Renal cortical epithelial cell (primary cell): ENCODE measurements around the gene DUS1L. TPM values are rescaled to one million over a fixed set of nuclear protein-coding genes. Genes with fewer than 3 reads are reported as not detected.

Experiments
- DNase-seq: peaks from one replicate; pipeline ENCODE4 v3.0.0-alpha.2; 2011; ENCODE audit warnings: low read depth
- total RNA-seq: library from RNA; depleted of rRNA; stranded (reverse); fragments of >200 nt; gene quantifications from 2 replicates; pipeline ENCODE4 v1.2.3, GENCODE V29; 2014

The DUS1L gene
- total RNA-seq, 1 donor from 2014 or later, result 66.3 TPM

GRCh38 chr17:82012640-82013295 is 52.8 kb downstream of the DUS1L start:
- no peak for DNase-seq

DNA sequence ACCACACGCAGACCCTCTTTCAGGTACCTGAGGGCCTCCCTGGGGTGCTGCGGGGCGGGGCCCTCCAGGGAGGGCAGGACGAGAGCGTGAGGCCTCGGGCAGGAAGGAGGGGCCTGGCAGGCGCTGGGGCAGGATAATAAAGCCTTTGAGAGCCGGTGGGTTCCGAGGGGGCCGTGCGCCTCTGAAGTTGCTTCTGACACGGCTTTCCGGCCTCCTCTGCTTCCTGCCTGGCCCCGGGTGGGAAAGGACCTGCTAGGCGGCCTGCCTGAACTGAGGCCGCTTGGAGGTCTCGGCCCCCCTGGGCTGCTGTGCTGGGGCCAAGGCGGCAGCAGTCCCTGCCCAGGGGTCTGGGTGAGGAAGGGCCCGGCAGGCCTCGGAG is 53.4 kb downstream of the DUS1L start:
- no peak for DNase-seq

DNA sequence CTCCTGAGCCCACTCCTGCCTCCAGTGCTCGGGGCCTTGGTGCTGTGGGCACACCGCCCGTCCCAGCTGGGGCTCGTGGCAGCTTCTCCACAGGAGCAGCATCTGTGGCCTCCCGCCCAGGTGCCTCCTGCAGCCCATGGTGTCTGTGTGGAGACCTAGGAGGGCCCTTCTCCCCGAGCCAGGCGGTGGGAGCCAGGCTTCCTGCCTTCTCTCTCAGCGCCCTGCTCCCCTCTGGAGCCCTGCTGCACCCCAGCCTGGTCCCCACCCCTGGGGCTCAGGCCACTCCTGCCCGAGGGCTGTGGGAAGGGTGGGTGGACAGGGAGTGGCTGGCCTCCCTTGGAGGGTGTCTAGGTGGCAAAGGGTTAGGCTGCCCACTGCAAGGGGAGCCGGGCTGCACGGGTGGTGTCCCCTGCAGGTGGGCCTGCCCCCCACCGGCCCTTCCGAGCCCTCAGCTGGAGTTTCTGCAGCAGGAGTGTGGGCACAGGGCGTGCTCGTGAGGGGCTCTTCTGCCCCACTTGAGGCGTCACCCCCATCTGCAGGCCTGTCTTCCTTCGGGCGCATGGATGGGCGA is 53.9 kb downstream of the DUS1L start:
- no peak for DNase-seq

- no peak for DNase-seq
Measured at GRCh38 chr17:82010575-82011525, 54.8 kb downstream of the DUS1L start.

GRCh38 chr17:82009413-82009812 is 56.2 kb downstream of the DUS1L start:
- DNase-seq, result no peak

DNA sequence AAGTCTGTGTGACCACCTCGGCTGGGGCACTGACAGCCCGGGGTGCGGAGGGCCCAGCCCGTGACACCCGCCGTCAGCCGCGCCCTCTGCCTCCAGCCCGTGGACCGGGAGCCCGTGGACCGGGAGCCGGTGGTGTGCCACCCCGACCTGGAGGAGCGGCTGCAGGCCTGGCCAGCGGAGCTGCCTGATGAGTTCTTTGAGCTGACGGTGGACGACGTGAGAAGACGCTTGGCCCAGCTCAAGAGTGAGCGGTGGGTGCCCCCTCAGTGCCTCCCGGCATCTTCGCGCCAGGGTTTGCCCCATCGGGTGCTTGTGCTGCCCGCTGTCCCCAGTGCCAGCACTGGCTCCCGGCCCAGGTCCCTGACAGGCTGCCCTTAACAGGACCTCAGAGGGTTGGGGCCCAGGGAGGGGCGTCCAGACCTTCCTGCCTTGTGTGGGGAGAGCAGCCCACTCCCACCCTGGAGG is 56.6 kb downstream of the DUS1L start:
- no peak for DNase-seq

DNA sequence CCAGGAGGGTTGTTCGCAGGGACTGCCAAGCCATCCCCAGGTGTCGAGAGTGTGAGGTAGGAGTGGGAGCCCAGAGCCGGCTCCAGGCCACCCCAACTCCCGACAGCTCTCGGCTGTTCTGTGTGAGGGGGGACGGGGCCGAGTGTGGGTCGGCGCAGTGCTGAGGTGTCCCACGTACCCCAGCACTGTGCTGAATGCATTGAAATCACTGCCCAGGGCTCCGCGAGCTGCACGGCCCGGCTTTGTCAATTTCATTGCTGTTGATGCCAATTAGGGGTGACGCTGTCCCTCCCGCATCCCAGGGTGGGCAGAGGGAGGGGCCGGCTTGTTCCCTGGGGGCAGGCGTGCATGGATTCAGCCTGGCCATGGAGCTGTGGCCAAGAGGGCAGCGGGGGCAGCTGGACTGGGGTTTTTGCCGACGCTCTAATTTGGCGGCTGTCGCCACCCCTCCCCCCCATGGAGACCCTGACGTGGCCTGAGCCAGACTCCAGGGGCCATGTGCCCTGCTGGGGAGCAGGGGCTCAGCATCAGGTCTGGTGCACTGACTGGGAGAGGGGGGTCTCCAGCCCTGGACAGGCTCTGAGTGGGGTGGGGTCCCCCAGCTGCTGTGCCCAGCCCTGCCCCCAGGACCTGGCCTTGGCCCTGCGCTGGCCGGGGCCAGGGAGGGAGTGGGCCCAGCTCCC is 57.2 kb downstream of the DUS1L start:
- no peak for DNase-seq

Other genes with a start within 250 kb of the DUS1L start
- gene MCRIP1, start 232.5 kb downstream of the DUS1L start, total RNA-seq, result 55.0 and 101 TPM in 2 replicates
- not detected in 2 replicates for gene PPP1R27, start 230.8 kb downstream of the DUS1L start, total RNA-seq
- gene P4HB, start 205.3 kb downstream of the DUS1L start, total RNA-seq, result 1,064 and 1,065 TPM in 2 replicates
- gene ARHGDIA, start 194.5 kb downstream of the DUS1L start, total RNA-seq, result 161 and 237 TPM in 2 replicates
- gene ALYREF, start 174.2 kb downstream of the DUS1L start, total RNA-seq, result 46.8 and 109 TPM in 2 replicates
- 77.3 and 104 TPM in 2 replicates for gene ANAPC11, start 174.1 kb downstream of the DUS1L start, total RNA-seq
- 0.25 and 3.3 TPM in 2 replicates for gene NPB, start 163.6 kb downstream of the DUS1L start, total RNA-seq
- 18.6 and 47.2 TPM in 2 replicates for gene PCYT2, start 154.4 kb downstream of the DUS1L start, total RNA-seq
- 17.9 and 20.4 TPM in 2 replicates for gene SIRT7, start 147.6 kb downstream of the DUS1L start, total RNA-seq
- 11.3 and 14.4 TPM in 2 replicates for gene MAFG, start 138.1 kb downstream of the DUS1L start, total RNA-seq
- 69.3 and 122 TPM in 2 replicates for gene PYCR1, start 128.5 kb downstream of the DUS1L start, total RNA-seq
- not detected in 2 replicates for gene MYADML2, start 118.6 kb downstream of the DUS1L start, total RNA-seq
- gene NOTUM, start 104.6 kb downstream of the DUS1L start, total RNA-seq, result 0.05 TPM in 1 of 2 replicates, not detected in the other
- 12.6 and 18.8 TPM in 2 replicates for gene ASPSCR1, start 88.2 kb downstream of the DUS1L start, total RNA-seq
- gene CENPX, start 42.9 kb downstream of the DUS1L start, total RNA-seq, result 13.6 and 63.6 TPM in 2 replicates
- gene LRRC45, start 42.5 kb downstream of the DUS1L start, total RNA-seq, result 15.2 and 15.8 TPM in 2 replicates
- gene RAC3, start 34.1 kb downstream of the DUS1L start, total RNA-seq, result 7.7 and 16.8 TPM in 2 replicates
- 19.4 and 35.4 TPM in 2 replicates for gene DCXR, start 28.1 kb downstream of the DUS1L start, total RNA-seq
- 27.3 and 31.0 TPM in 2 replicates for gene RFNG, start 14.0 kb downstream of the DUS1L start, total RNA-seq
- 112 and 119 TPM in 2 replicates for gene GPS1, start 13.9 kb downstream of the DUS1L start, total RNA-seq
- gene FASN, start 32.4 kb upstream of the DUS1L start, total RNA-seq, result 84.0 and 103 TPM in 2 replicates
- 7.3 and 28.2 TPM in 2 replicates for gene CCDC57, start 147.0 kb upstream of the DUS1L start, total RNA-seq
- gene SLC16A3, start 163.2 kb upstream of the DUS1L start, total RNA-seq, result 290 and 393 TPM in 2 replicates
- 55.4 and 115 TPM in 2 replicates for gene CSNK1D, start 207.9 kb upstream of the DUS1L start, total RNA-seq